ENCODE measurements around the gene PLA2G4A.

The PLA2G4A gene

GRCh38 chr1:186878356-186878755 lies 49.6 kb downstream of the PLA2G4A start:
- no peak overlapping the region for H3K4me3 ChIP-seq (ENCODE audit: low read depth, low read length)
- DNase-seq (ENCODE audit: low read depth) = no peak
- TF ChIP-seq CTCF (conservative IDR thresholded peaks at IDR 0.05; ENCODE audit: low read depth, low read length) = no peak

- H3K4me3 ChIP-seq (ENCODE audit: low read depth, low read length) = no peak overlapping the region
- no peak for DNase-seq (ENCODE audit: low read depth)
- no peak for TF ChIP-seq CTCF (conservative IDR thresholded peaks at IDR 0.05; ENCODE audit: low read depth, low read length)
Observed at GRCh38 chr1:186880982-186881381, 52.2 kb downstream of the PLA2G4A start.

- peak; percentile 61 for DNase-seq (ENCODE audit: low read depth)
- TF ChIP-seq CTCF (conservative IDR thresholded peaks at IDR 0.05; ENCODE audit: low read depth, low read length) = no peak
Observed at GRCh38 chr1:186882372-186883134, 53.8 kb downstream of the PLA2G4A start.

GRCh38 chr1:186884251-186884650 lies 55.5 kb downstream of the PLA2G4A start:
- no peak for DNase-seq (ENCODE audit: low read depth)
- no peak for TF ChIP-seq CTCF (conservative IDR thresholded peaks at IDR 0.05; ENCODE audit: low read depth, low read length)
- no peak overlapping the region for H3K4me3 ChIP-seq (ENCODE audit: low read depth, low read length)

More at GRCh38 chr1:186882372-186883134, 53.8 kb downstream of the PLA2G4A start:
- no peak overlapping the region for H3K4me3 ChIP-seq (ENCODE audit: low read depth, low read length)

GRCh38 chr1:186887203-186887602 lies 58.5 kb downstream of the PLA2G4A start:
- no peak for DNase-seq (ENCODE audit: low read depth)
- no peak overlapping the region for H3K4me3 ChIP-seq (ENCODE audit: low read depth, low read length)
- no peak for TF ChIP-seq CTCF (conservative IDR thresholded peaks at IDR 0.05; ENCODE audit: low read depth, low read length)

GRCh38 chr1:186888367-186888766 lies 59.6 kb downstream of the PLA2G4A start:
- no peak for DNase-seq (ENCODE audit: low read depth)
- no peak overlapping the region for H3K4me3 ChIP-seq (ENCODE audit: low read depth, low read length)
- TF ChIP-seq CTCF (conservative IDR thresholded peaks at IDR 0.05; ENCODE audit: low read depth, low read length) = no peak

GRCh38 chr1:186892936-186893335 lies 64.2 kb downstream of the PLA2G4A start:
- TF ChIP-seq CTCF (conservative IDR thresholded peaks at IDR 0.05; ENCODE audit: low read depth, low read length) = no peak
- H3K4me3 ChIP-seq (ENCODE audit: low read depth, low read length) = no peak overlapping the region
- peak; percentile 23 for DNase-seq (ENCODE audit: low read depth)
